Measurements from ENCODE around the gene CACNA1F.

DNA sequence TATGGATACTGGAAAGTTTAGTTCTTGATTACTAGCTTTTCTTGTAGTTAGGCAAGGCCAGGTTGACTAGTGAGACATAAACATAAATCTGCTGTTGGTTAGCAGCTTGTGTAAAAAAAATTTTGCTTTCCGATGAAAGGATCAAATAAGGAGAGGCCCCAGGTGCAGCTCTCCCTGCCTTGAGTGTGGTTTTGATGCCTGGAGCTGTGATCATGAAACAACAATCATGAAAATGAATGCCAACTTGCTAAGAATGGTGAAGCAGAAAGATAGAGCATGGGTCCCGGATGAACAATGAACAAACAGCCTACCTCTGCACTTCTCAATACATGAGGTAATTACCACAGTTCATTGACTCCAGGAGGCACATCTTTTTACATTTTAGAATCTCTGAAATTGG is 18.7 kb downstream of the CACNA1F start:
- TF ChIP-seq EP300 (IDR thresholded peaks at IDR 0.05; ENCODE audit: borderline replicate concordance in 1 of 2, control insufficient read depth in 1 of 2, low read depth in 2 of 2, low read length in 2 of 2) (no peak), SRF (IDR thresholded peaks at IDR 0.05; ENCODE audit: low read depth in 2 of 2, low read length in 2 of 2) (no peak), CTCF (IDR thresholded peaks at IDR 0.05 in 2 of 3, conservative IDR thresholded peaks at IDR 0.05 in 1 of 3; ENCODE audit: control insufficient read depth in 2 of 3, extremely low read depth in 1 of 3, insufficient read depth in 1 of 3, low read depth in 3 of 3, low read length in 3 of 3) (no peak)

Data from GM12878 (cell line).